COLO668 (cell line): Measurements from ENCODE around the gene TOMM22.

Experiments
- DNase-seq: peaks from one replicate; lab custom pipeline; 2025; ENCODE audit not compliant: unreplicated experiment; lab: John Stamatoyannopoulos, UW

TOMM22 gene

DNA sequence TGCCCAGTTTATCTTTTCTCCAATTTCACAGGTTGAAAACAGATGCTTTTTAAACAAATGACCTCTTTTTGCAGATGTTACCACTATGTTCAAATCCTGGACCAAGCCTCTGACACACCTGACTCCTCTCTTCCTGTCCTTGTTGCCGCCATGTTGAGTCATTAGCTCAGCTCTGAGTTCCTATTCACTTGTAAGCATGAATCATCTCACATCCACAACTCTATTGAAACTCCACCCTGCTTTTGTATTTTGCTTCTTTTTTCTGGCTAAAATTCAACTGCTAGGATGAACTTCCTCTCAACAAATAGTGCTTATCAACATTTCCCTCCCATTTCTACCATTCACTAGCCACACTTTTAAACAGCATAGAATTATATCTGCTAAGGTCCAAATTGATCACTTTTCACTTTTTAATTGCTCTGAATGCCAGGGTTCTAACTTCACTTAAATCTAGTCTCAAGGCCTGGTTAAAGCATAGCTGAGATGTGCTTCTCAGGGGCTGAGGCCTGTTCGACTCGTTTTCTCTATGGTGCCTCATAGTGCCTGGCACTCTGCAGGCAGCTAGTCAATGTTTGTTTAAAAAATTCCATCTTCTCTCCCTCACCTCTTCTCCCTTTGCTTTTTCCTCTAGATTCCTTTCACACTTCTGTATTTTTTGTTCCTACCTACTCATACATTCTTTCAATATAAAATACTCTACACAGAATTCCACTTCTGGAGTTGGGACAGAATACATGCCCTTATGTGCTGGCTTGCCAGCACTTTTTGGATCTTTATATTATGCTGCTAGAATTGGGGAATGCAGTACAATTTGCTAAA is 15.1 kb downstream of the TOMM22 start:
- DNase-seq, result no peak

DNA sequence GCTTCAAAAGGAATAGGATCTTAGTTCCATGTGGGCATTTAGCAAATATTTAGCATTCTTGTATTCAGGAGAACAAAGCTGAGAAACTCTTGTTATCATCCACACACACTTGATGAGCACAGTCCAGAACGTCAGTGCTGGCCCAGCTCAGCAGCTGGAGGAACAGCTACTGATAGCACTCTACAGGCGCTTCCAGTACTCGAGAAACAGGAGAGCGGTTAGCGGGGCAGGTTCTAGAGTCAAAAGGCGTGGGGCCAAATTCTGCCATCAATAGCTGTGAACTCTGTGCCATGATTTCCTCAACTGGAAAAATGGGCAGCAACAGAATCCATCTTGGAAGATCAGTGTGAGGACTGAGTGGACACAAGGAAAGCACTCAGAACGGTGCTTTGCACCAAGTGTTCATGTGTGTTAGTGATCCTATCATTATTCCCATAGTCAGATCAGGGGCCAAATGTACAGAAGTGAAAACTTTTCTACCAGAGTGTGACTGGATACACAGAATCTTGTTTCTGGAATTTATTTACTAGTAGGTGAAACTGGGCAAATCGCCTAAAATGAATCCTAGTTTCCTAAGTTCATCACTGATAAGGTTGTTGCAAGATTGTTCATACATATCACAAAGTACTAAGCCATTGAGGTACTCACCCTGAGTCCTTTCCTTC is 15.8 kb downstream of the TOMM22 start:
- no peak for DNase-seq

- DNase-seq, result no peak
These were observed 16.8 kb downstream of the TOMM22 start for GRCh38 chr22:38698407-38699094.

DNA sequence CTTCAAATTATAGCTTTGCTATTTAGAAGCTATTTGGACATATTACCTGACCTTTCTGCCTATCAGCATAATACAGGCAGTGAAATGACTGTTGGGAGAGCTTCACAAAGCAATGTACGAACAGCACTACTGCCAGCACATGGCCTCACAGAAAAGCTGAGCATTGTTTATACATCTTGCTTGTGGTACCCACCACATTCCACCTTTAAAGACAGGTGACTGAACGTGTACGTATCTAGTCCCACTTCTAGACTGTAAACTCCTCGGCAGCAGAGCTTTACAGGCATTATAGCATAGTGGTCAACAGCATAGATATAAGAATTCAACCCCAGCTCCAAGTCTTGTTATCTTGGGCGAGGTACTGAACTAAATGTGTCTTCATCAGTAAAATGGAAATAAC is 17.4 kb downstream of the TOMM22 start:
- no peak for DNase-seq

DNA sequence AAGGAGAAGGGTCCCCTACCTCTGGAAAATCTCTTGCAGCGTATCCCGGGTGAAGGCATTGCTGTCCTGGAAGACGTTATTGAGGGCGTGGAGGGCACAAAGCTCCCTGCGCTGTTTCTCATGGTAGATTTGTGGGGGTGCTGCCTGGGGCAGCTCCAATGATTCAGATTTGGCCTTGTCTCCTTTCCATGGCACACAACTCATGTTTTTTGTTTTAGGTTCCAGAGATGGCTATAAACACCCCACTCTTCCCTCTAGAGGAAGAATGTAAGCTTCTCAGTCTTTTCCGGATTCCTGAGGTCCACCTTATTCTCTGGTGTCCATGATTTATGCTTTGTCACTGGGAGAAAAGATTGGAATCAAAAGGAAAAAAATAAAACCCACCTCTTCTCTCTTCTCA is 18.0 kb downstream of the TOMM22 start:
- no peak for DNase-seq

DNA sequence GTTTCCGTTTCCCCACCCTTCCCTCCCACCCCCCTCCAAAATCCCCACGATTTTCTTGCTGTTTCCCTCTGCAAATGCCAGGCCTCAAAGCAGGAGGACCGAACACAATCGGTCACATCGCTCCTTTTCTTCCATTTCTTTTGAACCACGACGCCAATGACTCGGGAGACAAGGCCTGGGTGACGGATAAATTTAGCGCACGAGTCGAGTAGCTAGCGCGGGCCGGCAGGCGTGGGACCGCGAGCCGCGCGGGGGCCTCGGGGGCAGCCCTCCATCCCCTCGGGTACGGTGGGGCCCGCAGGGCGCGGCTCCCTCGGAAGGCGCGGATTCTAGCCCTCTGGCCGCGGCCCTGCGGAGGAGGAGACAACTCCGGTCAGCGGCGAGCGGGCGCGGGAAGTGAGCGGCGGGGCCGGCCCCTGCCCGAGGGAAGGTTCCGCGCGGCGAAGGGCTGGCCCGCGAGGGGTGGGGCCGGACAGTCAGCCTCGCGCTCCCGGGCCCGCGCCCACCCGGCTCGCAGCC is 18.6 kb downstream of the TOMM22 start:
- DNase-seq, result peak; percentile 88

DNA sequence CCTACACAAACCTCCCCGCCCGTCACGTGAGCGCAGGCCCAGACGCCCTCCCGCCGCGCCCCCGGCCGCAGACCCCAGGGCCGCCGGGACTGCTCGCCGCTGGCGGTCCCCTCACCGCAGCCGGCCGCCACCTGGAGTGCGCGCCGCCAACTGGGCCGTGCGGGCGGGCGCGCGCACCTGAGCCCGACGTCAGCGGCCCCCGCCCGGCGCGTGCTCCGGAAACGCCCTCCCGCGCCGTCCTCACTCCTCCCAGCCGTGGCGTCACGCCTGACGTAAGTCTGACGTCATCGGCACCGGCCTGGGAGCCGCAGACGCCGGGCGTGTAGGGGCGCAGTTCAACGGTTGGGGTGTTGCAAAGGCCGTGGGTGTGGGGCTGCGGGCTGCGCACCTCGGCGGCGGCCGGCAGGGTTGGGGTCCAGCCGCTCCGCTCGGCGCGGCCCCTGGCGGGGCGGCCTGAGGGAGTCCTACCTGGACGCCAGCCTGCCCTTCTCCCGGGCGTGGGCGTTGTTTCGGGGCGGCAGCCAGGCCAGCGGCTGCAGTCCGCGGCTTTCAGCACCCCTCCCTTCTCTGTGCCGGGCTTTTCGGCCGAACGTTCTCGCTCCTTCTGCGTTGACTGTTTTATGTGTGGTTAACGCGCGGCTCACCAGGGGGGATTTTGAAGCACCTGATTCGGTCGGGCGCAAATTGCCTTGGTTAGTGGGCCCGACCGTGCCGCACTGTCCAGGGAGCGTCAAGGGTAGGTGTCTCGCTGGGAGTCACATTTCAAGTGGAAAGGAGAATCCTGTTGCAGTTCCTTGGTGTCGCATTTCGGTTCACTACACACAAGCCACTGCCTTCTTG is 19.3 kb downstream of the TOMM22 start, which contains the start of gene JOSD1:
Gene JOSD1 (minus strand): TSS at position 155 of the 840 bp plus-strand sequence. CDS start 956 bp downstream, outside the sequence.
- peak; percentile 98 for DNase-seq

GRCh38 chr22:38704654-38705234 is 23.0 kb downstream of the TOMM22 start:
- DNase-seq, result no peak

GRCh38 chr22:38705235-38706100 is 23.7 kb downstream of the TOMM22 start, which contains the start of gene GTPBP1:
Gene GTPBP1, plus strand, starts transcription at chr22:38705944. Its CDS starts 12 bp downstream, at chr22:38705956.
- DNase-seq, result peak; percentile 99

DNA sequence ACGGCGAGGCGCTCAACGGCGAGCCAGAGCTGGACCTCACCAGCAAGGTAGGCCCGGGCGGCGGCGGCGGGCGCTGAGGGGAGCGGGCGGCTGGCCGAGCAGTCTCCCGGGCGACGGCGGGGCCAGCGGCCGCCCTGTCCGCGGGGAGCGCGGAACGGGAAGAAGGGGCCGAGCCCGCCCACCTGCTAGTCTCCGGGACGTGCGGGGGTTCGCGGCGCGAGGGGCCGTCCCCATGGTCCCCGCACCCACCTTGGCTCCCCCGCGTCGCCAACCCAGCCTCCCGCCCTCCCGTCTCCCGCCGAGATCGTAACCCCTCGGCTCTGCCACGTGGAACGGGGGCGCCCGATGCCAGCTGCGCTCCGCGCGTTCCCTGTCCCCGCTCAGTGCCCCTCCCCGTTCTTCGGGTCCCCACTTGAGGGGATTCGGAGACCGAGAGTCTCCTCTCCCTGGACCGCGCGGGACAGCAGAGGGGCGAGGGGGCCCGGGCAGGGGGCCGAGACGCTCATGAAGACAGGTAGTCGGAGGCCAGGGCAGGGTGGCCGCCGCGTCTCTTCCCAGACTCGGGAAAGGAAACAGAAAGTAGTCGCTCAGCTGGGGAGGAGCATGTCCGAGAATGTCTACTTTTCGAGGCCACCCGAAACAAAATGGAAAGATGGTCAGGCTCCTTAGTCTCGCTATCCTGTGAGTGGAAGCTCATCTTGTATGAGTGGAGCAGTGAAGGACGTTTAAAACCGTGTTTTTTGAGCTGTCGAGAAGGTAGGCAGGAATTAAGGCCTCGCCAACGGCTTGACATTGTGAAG is 24.5 kb downstream of the TOMM22 start:
- peak; percentile 63 for DNase-seq

DNA sequence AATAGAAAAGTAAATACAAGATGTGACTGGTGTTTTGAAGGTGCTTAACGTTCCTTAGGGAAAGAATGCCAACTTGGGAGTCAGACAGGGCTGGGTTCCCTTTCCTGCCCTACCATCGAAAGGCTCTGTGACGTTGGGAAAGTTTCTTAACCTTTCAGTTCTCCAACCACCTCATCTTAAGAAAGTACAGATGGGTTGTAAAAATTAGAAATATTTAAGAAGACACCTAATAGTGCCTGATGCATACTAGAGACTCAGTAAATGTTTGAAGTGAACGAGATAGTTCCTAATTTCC is 25.1 kb downstream of the TOMM22 start:
- DNase-seq, result no peak

GRCh38 chr22:38707346-38707745 is 25.6 kb downstream of the TOMM22 start:
- no peak for DNase-seq

GRCh38 chr22:38707984-38708383 is 26.2 kb downstream of the TOMM22 start:
- DNase-seq, result no peak

GRCh38 chr22:38709306-38709705 is 27.5 kb downstream of the TOMM22 start:
- DNase-seq, result no peak

- no peak for DNase-seq
These were observed 28.6 kb downstream of the TOMM22 start for GRCh38 chr22:38710351-38710750.

- no peak for DNase-seq
These were observed 29.1 kb downstream of the TOMM22 start for GRCh38 chr22:38710866-38711265.

DNA sequence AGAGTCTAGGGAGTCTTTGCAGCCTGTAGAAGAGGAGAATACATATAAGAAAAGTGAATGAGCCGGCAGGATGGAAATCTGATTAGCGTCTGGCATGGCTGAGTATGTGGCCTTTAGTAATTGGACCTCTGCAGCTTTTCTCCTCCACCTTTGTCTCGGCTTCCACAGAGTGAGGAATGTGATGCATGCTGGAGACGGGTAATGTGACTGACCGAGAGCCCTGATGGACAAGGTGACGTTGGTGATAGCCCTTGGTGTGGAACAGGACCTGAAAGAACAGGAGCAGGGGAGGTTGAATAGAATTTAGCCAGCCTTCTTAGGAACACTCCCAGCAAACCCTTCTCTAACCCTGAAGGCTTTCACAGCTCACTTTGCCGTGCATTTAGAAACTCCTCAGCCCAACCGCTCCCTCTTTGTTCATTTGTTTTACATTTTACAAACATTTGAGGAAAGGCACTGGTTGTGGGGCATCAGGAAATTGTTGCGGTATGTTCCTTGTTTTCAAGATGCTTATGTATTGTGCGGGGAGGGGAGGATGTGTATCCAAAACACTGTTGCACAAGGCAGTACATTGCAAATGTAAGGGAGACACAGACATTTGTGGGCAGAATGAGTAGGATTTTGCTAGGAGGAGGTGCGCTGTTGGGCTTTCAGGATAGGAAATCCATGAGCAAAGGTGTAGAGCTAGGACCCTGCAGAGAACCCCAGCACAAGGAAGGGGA is 30.9 kb downstream of the TOMM22 start:
- no peak for DNase-seq

GRCh38 chr22:38713921-38714320 is 32.2 kb downstream of the TOMM22 start:
- no peak for DNase-seq
